Stimulated activated CD4-positive, alpha-beta T cell treated with anti-CD3 and anti-CD28 coated beads, Interleukin-2, amount 100 ng/mL, for 48 hours (primary cell): ENCODE measurements around the gene OTOR.

ENCODE experiments used
- DNase-seq, 2 donors: peaks; one replicate each; pipeline ENCODE4 v3.0.0-alpha.2; 2020

Gene OTOR, protein sequence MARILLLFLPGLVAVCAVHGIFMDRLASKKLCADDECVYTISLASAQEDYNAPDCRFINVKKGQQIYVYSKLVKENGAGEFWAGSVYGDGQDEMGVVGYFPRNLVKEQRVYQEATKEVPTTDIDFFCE

DNA sequence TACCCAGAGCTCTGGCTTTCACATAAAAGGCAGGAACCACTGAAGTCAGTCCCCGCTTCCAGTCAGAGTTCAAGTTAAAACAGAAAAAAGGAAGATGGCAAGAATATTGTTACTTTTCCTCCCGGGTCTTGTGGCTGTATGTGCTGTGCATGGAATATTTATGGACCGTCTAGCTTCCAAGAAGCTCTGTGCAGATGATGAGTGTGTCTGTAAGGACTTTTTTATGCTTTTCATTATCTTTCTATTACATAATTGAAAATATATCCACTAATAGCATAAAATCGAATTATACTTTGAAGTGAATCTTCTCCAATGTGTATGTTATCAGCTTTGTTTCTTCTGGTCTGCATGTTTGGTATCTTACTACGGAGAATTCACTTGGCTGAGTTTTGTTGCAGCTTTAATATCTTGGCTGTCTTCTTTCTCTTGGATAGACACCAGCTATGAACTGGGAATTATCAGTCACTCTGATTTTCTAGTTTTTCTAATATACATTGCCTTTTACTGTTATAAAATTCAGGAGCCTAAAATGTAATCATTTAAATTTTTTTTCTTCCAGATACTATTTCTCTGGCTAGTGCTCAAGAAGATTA, at the start of gene OTOR:
Gene OTOR (plus strand): TSS at position 51 of the 593 bp plus-strand sequence. CDS start 44 bp downstream, at position 95.
- no peak for DNase-seq

DNA sequence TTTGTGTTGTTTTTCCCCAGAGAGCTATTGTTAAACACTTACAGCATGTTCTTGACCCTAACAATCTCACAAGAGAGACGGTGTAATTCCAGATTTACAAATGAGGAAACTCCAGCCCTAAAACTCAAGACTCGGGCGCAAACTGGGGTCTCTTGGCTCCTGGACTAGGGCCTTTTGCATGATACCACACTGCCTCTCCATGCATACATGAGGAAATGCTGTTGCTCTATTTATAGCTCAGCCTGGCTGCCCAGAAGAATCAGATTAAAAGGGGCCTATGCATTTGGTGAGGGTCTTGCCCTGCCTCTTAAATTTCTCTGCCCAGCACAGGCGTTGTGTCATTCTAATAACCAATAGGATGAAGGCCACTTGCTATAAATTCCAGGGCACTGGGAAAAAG, 48.9 kb upstream of the OTOR start:
- no peak for DNase-seq

DNA sequence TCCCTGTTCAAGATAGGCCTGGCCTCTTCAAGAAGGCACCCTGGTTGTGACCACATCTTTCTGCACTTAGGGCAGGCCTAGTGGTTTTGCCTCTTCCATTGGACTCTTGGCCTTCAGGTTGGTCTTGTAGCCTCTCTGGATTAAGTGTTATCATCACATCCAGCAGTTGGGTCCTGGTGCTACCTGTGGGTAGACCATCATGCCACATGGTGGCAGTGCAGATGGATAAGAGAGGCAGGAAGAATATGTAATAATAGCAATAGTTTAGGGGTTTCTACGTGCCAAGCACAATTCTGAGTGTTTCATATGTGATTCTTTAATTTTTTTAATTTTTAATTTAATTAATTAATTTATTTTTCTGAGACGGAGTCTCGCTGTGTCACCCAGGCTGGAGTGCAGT, 46.9 kb upstream of the OTOR start:
- DNase-seq, result peak; percentile 2 to 9

DNA sequence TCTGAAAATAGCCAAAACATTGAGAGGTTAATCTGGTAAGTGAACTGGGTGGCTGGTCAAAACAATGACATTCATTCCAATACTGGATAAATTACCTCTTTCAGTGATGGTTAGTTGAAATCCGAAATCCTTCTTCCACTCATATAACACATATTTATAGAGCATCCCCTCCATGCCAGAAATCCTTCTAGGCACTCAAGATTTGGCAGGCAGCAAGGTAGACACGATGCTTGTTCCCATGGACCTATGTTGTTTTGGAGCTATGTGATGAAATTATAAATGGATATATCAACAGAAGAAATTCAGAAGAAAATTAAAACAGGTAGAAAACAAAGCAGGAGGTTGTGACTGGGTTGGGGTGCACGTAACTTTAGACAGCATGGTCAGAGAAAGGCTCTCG, 44.6 kb upstream of the OTOR start:
- no peak for DNase-seq

DNA sequence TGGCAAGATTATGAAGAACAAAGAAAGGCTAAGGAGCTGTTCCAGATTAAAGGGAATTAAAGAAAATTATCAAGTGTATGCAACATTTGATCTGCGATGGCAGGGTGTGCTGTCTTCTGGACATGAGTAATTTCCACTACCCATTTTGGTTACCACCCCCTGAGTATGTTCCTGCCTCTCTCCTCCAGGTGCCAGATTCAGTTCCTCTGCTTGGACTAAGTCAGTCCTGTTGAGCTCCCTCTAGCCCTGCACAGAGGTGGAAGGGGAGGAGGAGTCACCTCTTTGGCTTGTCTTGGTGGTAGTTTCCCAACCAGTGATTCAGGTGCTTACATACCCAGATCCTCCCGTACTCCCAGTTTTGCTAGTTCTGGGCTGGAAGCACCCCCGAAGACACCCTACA, 40.5 kb upstream of the OTOR start:
- DNase-seq, result no peak

DNA sequence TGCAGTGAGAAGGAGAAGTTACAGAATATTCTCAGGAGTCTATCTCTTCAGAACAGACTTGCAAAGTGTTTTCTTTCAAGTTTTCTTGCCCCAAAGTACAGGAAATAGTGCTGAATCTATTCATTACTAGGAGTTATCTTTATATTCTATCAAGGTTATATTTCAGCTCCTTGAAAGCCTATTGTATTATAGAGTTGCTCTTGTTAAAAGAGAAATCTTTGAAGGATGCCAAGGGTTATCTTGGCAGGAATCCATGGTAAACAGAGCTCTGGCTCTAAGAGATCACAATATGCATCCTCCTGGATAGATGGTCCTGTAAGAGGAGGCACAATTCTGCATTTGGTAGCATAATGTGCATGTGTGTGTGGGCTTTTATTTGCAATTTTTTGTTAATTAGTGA, 39.6 kb upstream of the OTOR start:
- no peak for DNase-seq

DNA sequence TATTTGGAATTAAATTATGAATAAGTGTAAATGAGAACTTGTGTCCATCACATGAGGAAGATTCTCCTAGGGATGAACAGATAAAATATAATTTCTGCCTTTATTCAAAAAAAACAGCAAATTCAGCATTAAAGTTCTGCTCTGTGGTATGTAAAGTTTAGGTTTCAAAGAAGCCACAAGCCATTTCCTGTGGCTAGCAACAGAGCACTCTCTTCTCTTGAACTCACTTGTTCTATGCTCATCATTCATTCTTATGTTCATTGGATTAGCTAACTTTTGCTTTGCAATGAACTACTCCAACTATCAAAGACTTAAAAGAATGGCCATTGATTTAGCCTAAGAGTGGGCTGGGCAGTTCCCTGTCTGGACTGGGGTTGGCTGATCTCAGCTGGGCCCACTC, 39.1 kb upstream of the OTOR start:
- no peak for DNase-seq

DNA sequence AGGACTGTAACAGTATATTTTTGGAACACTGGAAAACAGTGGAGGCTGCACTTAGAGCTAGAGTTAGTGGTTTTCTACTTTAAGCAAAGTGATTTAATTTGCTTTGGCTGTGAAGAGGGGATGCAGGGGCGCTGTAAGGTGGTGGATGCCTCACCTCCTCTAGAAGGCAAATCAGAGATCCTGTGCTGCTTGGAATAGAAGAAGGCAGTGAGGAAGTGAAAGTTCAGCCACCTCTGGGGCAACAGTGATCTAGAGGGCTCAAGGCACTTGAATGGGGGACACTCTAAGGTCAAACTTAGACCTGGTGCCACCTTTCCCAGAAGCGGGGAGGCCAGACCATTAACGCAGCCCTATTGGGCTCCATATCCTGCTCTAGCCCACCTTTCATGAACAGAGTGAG, 37.4 kb upstream of the OTOR start:
- DNase-seq, result no peak

DNA sequence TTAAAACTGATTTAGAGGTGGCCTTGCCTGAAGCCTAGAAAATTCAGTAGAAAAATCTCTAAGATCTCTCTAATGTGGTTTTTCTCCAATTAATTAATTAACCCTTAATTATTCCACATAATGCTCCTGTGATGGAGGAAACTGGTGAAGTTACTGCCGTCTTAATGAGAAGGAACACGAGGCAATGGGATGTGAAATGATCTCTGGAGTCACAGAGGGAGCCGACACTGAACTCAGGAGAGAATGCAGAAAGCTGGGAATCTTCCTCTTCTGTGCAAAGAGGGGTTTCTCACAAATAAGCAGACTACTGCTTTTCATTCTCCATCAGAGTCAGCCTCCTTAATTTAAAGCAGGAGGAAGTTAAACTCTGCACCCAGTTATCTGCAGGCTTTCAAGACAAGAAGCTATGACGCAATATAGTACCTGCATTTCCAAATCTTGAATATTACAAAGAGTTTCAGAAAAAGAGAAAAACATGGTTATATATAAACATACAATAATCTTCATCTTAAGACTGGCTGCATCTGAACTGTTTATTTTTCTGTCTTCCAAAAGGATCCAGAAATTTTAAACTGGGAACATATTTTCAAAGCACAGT, 36.4 kb upstream of the OTOR start:
- no peak for DNase-seq

DNA sequence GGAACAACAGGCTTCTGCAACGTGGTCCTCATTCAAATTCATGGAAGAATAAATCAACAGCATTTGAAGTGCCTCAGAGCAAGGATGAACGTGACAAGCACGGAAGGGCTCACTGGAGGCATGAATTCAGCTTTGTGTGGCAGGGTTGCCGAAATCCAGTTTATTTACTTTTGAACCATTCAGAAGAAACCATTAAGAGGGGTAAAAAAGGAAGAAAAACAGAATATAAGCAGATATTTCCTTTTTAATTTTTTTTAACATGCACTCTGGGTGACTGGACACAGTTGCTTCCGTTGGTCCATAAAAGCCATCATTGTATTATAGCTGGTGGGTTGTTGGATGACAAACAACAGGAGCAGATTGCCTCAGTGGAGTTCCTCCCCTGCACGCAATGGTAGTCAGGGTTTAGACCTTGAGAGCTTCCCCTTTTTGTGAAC, 35.6 kb upstream of the OTOR start:
- no peak for DNase-seq

DNA sequence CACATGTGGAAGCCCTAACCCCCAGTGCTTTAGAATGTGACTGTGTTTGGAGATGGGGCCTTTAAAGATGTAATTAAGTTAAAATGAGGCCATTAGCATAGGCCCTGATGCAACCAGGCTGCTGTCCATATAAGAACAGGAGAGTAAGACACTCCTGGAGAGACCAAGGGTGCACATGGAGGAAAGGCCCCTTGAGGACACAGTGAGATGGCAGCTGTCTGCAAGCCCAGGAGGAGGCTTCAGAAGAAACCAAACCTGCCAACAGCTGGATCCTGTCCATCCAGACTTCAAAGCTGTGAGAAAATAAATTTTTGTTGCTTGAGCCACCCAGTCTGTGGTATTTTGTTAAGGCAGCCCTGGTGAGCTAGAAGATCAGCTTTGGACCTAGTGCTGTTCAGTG, 35.1 kb upstream of the OTOR start:
- DNase-seq, result no peak

DNA sequence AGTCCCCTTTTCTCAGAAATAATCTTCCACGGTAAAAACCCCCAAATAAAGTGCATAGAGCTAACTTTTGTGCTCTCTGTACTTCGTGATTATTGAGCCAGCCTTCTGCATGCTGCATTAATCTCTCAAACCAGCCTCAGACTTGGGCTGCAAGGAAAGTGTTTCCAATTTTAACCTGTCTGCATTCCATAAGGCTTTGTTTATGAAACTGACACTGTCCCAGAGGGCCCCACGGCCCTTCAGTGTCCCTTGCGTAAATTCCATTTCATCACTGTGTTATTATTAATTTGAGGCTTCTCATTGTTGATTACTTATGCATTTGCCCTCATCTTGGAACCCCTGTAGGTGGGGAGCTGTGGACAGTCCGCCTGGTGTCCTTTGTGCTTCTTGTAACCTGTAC, 33.9 kb upstream of the OTOR start:
- DNase-seq, result no peak

DNA sequence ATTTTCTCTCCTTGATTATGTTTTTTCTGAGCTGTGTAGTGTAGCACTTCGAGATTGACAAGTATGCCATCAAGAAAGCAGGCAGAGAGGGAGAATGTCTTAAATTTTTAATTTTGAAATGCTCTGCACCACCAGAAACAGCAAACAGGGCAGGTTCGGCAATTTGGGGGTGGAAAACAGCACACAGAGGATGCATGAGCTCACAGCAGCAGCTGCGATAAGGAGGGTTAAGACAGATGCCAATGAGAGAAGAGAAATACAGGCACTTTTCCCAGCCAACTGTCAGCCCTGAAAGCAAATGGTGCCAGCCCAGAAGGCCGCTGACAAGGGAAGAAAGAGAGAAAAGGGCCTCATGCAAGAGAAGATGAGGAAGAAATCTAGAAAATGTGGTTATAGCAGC, 33.4 kb upstream of the OTOR start:
- DNase-seq, result no peak

DNA sequence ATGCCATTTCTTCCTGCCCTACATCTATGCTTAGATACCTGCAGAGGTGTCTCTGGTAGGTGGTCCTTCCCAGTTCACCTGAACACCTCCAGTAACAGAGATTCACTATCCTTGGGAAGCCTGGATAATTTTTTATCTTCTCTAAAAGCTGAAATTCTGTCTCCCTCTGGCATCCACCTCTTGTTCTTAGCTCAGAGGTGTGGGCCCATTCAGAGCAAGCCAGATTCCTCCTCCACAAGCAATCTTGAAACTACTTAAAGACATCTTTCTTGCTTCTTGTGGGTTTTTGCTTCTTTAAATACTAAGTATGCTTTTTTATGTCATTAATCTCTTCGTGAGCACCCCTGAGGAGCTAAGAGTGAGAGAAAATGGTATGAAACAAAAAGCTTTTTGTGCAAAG, 28.7 kb upstream of the OTOR start:
- no peak for DNase-seq

DNA sequence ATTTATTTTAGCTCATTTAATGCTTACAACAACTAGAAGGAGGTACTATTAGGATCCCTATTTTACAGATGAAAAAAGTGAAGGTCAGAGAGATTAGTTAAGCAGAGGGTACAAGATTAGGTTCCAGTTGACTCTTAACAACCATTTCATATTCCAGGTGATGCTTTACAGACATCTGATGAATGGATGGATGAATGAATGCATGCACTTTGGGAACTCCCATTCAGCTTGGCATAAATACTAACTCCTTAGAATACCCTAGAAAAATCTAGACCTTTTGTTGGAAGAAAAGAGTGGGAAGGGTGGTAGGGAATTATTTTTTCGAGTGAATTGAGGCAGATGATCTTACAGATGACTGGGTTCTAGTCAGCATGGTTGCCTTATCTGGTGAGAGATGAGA, 19.1 kb upstream of the OTOR start:
- no peak for DNase-seq

DNA sequence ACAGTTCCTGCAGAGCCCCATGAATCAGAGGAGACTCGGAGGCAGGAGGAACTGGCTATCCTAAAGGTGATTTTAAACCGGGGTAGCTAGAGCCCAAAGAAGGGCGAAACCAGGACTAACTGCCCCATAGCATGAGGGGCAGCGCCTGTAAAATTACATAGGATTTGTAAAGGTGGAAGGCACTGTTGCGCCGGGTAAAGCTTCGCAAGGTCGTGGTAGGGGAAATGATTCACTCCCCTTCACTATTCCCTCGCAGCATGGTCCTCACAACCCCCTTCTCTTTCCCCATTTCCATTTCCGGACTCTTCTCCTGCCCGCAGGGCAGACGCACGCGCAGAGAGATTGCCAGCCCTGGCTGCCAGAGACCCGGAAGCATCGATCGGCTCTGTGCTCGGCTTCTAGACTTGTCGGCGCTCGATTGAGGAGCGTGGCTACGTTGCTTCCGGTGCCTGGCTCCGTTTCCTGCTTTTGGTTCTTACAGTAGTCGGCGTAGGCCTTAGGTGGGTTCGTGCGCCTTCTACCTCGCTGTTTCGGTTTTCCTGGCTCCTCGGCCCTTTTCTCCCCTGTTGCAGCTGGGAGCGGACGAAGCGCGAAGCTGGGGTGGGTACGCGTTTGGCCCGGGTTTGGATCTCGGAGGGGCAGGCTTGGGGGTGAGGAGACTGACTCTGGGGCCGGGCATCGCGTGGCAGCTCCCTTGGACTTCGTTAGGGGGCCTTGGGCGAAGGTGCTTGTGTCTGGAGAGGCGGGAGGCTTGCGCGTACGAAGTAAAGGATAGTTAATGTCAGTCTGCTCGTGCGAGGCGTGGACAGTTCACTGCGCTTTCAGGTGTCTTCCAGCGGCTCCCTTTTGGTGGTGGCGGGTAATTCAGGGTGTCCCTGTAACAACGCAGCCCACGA, 18.3 kb upstream of the OTOR start, which contains the start of gene SNRPB2:
Gene SNRPB2 (plus strand): TSS at position 462 of the 896 bp plus-strand sequence. CDS start 1,677 bp downstream, outside the sequence.
- DNase-seq, result peak; percentile 76 to 81

DNA sequence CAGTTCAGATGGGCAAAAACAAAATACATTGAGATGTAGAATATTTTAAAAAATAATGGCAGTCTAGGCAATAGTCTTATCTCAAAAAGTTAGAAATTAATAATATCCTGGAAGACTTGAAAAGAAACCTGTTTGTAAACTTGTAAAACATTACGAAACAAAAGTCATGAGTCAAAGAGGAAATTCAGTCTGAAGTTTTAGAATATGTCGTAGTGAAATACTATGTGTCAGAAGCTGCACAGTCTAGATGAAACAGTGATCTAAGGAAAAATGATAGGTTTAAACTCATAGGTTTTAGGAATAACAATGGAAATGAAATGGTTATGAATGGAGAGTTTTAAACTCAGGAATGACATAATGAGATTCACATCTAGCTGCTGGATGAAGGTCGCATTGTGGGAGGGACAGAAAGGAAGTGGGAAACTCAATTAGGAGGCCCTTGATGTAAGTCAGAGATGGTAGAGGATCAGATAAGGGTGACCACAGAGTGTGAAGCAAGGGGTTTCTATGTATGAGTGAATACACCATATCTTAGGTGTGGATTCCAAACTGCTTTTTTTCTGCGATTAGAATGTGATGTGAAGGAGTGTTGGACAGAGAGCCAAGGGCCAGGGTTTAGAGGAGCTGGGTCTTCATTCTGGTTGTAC, 15.5 kb upstream of the OTOR start:
- peak in 1 of 2 donors; percentile 3 for DNase-seq

DNA sequence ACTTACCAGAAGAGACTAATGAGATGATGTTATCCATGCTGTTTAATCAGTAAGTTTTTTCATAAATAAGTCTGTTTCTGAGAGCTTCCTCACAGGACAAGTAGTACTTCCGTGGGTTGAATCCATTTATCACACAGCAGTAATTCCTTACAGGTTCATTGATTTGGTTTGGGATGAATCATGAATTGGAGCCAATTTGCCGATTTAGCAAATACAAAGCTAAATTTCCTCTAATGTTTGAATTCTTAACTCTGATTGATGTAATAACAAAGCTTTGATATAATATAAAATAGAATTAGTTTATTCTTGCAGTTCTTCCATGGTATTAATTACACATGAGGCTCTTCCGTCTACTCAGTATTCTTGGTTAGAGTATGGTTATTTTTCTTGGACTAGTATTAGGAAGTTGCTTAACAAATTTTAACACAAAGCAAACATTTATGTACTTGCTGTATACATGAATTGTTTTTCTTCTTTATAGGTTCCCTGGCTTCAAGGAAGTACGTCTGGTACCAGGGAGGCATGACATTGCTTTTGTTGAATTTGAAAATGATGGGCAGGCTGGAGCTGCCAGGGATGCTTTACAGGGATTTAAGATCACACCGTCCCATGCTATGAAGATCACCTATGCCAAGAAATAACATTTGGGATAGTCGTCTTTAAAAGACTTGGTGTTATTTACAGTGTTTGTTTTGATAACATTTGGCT, 7.6 kb upstream of the OTOR start:
- no peak for DNase-seq

DNA sequence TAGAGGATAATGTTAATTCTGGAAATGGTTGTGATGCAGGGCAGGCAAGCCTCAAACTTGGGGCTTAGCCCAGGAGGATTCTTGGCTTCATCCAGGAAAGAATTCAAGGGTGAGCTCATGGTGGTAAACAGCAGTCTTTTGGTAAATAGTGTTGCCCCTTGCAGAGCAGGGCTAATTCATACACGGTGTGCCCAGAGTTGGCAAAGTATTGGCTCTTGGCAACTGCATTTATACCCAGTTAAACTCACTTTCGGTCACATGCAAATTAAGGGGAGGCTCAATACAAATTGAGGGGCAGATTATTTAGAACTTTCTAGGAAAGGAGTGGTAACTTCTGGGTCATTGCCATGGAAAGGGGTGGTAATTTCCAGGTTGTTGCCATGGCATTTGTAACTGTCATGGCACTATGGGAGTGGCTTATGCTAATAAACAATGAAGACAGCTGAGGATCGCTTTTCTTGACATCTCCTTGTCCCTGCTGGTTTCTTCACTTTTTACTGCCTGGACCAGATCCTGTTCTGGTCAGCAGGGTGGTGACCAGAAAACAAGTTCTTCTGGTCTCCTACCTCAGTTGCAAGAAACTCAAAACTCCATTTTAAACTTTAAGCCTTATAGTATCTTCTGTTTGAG, 3.9 kb upstream of the OTOR start:
- DNase-seq, result no peak

DNA sequence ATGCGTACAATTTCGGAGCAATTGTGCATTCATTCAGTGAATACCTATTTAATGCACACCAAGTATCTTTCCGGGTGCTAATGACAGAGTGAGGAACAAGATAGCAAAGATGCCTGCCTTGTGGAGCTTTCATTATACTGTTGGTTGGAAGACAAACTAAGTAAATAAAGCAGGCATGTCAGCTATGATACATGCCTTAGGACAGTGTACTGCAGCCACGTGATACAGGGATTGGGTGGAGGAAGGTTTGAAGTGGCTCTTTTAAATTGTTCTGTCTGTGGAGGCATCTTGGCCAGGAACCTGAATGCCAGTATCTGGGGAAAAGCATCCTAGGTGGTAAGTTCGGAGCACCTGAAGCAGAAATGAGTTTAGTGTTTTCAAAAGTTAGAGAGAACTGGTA, 3.0 kb upstream of the OTOR start:
- DNase-seq, result no peak

DNA sequence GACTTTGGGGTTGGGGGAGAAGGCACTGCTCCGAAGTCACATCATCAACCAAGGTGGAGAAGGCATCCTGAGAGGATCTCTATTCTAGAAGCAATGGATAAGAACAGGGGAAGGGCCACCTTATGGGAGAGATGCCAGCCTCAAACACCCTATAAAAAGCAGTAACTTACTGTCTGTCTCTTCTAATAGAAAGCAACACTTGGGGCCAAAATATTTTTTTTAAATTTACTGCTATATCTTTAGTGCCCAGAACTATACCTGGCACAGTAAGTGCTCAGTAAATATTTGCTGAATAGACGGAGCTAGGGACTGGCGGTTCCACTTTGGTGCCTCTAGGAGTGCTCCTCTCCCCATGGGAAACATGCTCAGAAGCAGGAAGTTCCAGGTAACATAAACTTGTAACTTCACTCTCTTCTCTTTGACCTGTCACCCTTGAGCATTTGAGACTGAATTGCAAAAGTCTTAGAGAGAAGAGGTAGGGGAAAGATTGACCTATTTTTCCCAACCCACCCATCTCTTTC, 807 bp upstream of the OTOR start:
- DNase-seq, result no peak

DNA sequence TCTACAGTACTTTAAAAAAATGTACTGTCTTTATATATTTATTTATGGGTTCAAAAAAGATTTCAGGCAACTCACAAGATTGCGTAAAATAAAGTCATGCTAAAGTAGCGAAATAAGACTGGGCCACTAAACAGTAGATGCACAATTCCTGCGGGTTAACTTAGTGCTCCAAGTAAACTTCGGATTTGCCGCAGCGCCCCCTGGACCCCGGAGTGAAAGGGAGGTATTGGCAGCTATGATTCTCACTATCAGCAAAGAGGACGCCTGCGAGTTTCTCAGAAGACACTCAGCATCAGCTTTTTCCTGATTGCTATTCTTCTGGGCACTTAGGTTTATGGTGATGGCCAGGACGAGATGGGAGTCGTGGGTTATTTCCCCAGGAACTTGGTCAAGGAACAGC, 1.4 kb downstream of the OTOR start:
- no peak for DNase-seq
